Measurements from ENCODE around the gene EPB41L4B.

The EPB41L4B gene

DNA sequence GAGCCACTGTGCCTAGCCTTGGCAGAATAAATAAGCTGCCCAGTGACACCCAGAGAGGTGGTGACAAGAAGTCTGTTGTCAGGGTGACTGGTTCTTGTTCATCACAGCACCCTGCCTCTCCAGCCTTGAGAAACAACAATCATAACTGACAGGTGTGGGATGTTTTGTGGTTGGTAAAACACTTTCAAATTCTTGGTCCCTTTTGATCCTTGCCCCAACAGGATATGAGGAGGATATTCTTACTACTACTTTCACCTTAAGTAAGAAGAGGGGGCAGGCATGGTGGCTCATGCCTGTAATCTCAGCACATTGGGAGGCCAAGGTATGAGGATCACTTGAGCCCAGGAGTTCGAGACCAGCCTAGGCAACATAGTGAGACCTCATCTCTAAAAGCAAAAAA is 139.6 kb downstream of the EPB41L4B start:
- Histone ChIP-seq H3K27ac (ENCODE audit: low read depth, low read length, severe bottlenecking) (no peak overlapping the region), H3K4me3 (ENCODE audit: extremely low read depth, insufficient read depth, low read length, poor library complexity, severe bottlenecking) (no peak overlapping the region), H3K9me3 (ENCODE audit: control insufficient read depth, low read length) (no peaks in the 10 kb centered on the region), H3K4me1 (ENCODE audit: control insufficient read depth, insufficient read depth, low read length, poor library complexity, severe bottlenecking) (no peaks in the 10 kb centered on the region), H3K36me3 (ENCODE audit: control insufficient read depth, insufficient read depth, low read length) (no peaks in the 10 kb centered on the region)
- WGBS, 2 experiments (ENCODE audit: insufficient coverage in 2 of 2), result no CpG with 5 or more reads among the region's 1 CpG

DNA sequence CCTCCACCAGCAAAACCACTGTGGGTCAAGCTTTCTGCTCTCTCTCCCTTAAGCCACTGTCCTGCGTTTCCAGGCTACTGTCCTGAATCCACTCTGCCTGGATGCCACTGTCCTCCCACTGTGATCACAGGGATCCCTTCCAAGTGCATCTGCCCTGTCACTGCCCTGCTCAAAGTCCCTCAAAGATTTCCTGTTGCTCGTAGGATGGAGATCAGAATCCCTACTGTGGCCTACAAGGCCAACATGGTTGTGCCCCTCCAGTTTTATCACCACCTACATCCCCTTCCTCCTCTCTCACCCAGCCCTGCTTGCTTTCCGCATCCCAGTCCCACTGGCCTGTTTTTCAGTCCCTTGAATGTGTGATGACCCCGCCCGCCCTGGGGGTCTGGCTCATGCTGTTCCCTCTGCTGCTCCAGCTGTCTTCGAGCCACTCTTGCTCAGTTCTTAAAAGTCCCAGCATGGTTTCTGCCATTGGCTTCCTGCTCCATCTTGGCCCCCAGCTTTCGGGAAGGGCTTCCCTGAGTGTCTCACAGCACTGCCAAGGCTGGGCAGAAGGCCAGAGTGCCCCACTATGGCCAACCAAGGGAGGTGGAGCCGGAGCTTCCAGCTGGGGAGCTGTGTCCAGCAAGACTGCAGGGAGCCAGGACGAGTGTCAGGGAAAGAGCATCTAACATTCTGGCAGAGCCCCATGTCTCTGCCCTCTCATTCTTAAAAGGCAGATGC is 140.9 kb downstream of the EPB41L4B start:
- Histone ChIP-seq H3K4me1 (ENCODE audit: control insufficient read depth, insufficient read depth, low read length, poor library complexity, severe bottlenecking) (no peaks in the 10 kb centered on the region), H3K27ac (ENCODE audit: low read depth, low read length, severe bottlenecking) (no peak overlapping the region)
- 89 to 92% methylated on average over 8 to 9 of the region's 9 CpGs for WGBS, 2 experiments (ENCODE audit: insufficient coverage in 2 of 2)

DNA sequence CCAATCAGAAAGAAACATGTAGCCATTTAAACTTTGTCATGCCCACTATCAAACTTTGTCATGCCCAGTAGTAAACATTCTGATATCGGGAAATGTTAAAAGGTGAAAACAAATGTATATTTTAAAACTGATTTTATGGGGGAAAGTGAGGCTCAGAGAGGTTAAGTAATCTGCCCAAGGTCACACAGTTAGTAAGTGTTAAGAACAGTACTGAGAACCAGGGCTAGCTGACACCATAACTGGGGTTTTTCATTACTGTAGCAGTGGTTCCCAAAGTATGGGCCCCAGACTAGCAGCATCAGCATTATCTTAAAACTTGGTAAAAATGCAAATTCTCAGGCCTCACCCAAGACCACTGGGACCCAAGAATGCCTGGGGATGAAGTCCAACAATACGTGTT is 143.9 kb downstream of the EPB41L4B start:
- H3K36me3 ChIP-seq (ENCODE audit: control insufficient read depth, insufficient read depth, low read length), result no peaks in the 10 kb centered on the region
- WGBS, 2 experiments (ENCODE audit: insufficient coverage in 2 of 2), result 83 to 100% methylated on average over 1 of the region's 2 CpGs
- H3K27ac ChIP-seq (ENCODE audit: low read depth, low read length, severe bottlenecking), result no peak overlapping the region
- no peak overlapping the region for H3K4me3 ChIP-seq (ENCODE audit: extremely low read depth, insufficient read depth, low read length, poor library complexity, severe bottlenecking)
- H3K9me3 ChIP-seq (ENCODE audit: control insufficient read depth, low read length), result no peaks in the 10 kb centered on the region
- H3K4me1 ChIP-seq (ENCODE audit: control insufficient read depth, insufficient read depth, low read length, poor library complexity, severe bottlenecking), result no peaks in the 10 kb centered on the region

More for the DNA sequence above, 140.9 kb downstream of the EPB41L4B start:
- H3K36me3 ChIP-seq (ENCODE audit: control insufficient read depth, insufficient read depth, low read length), result no peaks in the 10 kb centered on the region
- no peaks in the 10 kb centered on the region for H3K9me3 ChIP-seq (ENCODE audit: control insufficient read depth, low read length)
- no peak overlapping the region for H3K4me3 ChIP-seq (ENCODE audit: extremely low read depth, insufficient read depth, low read length, poor library complexity, severe bottlenecking)

DNA sequence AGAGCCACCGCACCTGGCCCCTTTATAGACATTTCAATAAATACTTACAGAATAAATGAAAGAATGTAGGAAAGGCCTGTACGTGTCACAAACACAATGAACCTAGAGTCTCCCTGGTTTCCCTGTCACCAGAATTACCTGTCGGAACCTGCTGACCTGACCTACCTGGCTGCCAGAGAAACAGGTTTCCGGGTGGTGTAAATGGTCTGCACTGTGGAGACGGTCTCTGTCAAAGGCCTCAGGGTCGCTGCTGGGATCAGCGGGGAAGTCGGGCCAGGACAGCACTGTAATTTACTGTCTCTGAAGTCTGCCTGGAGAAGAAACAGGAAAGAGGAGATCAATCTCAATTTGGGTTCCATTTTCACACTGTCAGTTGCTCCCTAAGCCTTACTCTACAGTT is 144.5 kb downstream of the EPB41L4B start:
- 87 to 92% methylated on average over 6 of the region's 8 CpGs for WGBS, 2 experiments (ENCODE audit: insufficient coverage in 2 of 2)
- Histone ChIP-seq H3K4me1 (ENCODE audit: control insufficient read depth, insufficient read depth, low read length, poor library complexity, severe bottlenecking) (no peaks in the 10 kb centered on the region), H3K36me3 (ENCODE audit: control insufficient read depth, insufficient read depth, low read length) (no peaks in the 10 kb centered on the region), H3K9me3 (ENCODE audit: control insufficient read depth, low read length) (no peaks in the 10 kb centered on the region), H3K4me3 (ENCODE audit: extremely low read depth, insufficient read depth, low read length, poor library complexity, severe bottlenecking) (no peak overlapping the region), H3K27ac (ENCODE audit: low read depth, low read length, severe bottlenecking) (no peak overlapping the region)

DNA sequence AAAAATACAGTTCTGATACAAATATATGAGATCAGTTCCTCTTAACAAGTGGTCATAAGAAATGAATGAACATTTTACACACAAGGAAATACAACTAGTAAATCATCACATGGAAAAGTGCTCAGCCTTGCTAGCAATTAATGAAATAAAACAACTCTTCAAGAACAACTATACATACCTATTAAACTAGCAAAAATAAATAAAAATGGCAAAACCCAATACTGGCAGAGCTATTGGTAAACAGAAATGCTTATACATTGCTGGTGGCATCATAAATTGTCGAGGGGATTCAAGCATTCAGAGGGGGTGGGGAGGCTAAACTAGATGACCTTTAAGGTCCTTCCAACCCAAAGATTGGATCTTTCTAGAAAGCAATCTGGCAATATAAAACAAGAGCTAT is 147.9 kb downstream of the EPB41L4B start:
- H3K4me1 ChIP-seq (ENCODE audit: control insufficient read depth, insufficient read depth, low read length, poor library complexity, severe bottlenecking), result no peaks in the 10 kb centered on the region
- H3K36me3 ChIP-seq (ENCODE audit: control insufficient read depth, insufficient read depth, low read length), result no peaks in the 10 kb centered on the region
- H3K27ac ChIP-seq (ENCODE audit: low read depth, low read length, severe bottlenecking), result no peak overlapping the region
- no peaks in the 10 kb centered on the region for H3K9me3 ChIP-seq (ENCODE audit: control insufficient read depth, low read length)
- H3K4me3 ChIP-seq (ENCODE audit: extremely low read depth, insufficient read depth, low read length, poor library complexity, severe bottlenecking), result no peak overlapping the region
- no CpG with 5 or more reads among the region's 1 CpG for WGBS, 2 experiments (ENCODE audit: insufficient coverage in 2 of 2)

DNA sequence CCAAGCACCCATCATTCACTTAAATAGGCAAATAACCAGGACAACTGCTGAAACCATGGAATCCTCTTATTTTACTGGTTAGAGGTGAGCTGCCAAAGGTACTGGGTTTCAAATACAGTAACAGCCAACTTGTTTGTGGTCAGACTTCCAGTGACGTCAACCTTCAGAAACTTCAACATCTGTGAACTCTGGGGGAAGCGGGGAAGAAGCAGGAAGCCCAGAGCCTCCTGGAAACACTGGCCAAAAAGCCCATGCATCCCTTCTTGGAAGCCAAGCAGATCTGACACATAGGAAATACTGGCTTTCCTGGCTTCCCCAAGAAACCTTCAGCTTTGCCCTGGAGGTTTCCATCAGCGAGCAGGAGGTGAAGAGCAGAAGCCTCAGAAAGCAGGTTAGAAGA is 148.9 kb downstream of the EPB41L4B start:
- Histone ChIP-seq H3K36me3 (ENCODE audit: control insufficient read depth, insufficient read depth, low read length) (no peaks in the 10 kb centered on the region), H3K4me3 (ENCODE audit: extremely low read depth, insufficient read depth, low read length, poor library complexity, severe bottlenecking) (no peak overlapping the region), H3K27ac (ENCODE audit: low read depth, low read length, severe bottlenecking) (no peak overlapping the region), H3K9me3 (ENCODE audit: control insufficient read depth, low read length) (no peaks in the 10 kb centered on the region), H3K4me1 (ENCODE audit: control insufficient read depth, insufficient read depth, low read length, poor library complexity, severe bottlenecking) (no peaks in the 10 kb centered on the region)
- 89 to 91% methylated on average over 3 of the region's 3 CpGs for WGBS, 2 experiments (ENCODE audit: insufficient coverage in 2 of 2)

DNA sequence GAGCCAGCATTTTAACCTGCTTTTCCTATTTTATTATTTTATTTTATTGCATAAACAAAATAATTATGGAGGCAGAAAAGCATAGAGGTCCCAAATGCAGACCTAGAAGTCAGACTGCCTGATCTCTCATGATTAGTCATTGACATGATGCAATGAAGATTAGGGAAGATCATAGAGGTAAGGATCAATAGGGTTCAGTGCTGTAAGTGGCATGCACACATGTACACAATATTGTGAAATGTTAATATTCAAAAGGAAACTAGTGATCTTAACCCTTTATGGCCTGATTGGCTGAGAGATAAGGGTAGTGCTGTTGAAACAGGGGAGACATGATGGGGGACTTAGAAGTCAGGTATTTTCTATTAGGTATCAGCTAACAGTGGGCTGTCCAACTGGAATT is 152.7 kb downstream of the EPB41L4B start:
- H3K36me3 ChIP-seq (ENCODE audit: control insufficient read depth, insufficient read depth, low read length), result no peaks in the 10 kb centered on the region

DNA sequence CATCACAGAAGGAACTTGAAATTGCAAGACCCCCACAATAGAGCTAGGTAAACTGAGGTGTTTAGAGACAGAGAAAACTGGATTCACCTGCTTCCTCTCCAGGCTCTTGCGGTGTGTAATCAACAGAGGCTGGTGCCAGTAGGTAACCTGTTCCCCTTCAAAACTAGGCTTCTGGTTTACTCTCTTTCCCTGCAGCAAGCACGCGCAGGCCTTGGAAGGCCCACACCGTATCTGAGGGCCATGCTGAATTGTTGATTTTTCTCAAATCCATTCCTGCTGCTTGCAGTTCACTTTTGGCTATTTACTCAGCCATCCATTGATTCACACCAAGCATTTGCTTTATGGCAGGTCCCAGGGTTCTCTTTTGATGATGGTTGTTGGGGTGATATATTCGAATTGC is 153.1 kb downstream of the EPB41L4B start:
- Histone ChIP-seq H3K27ac (ENCODE audit: low read depth, low read length, severe bottlenecking) (no peak overlapping the region), H3K4me1 (ENCODE audit: control insufficient read depth, insufficient read depth, low read length, poor library complexity, severe bottlenecking) (no peaks in the 10 kb centered on the region), H3K9me3 (ENCODE audit: control insufficient read depth, low read length) (no peaks in the 10 kb centered on the region), H3K36me3 (ENCODE audit: control insufficient read depth, insufficient read depth, low read length) (no peaks in the 10 kb centered on the region), H3K4me3 (ENCODE audit: extremely low read depth, insufficient read depth, low read length, poor library complexity, severe bottlenecking) (no peak overlapping the region)
- WGBS, 2 experiments (ENCODE audit: insufficient coverage in 2 of 2), result 82 to 94% methylated on average over 4 of the region's 5 CpGs

More for the DNA sequence above, 152.7 kb downstream of the EPB41L4B start:
- Histone ChIP-seq H3K27ac (ENCODE audit: low read depth, low read length, severe bottlenecking) (no peak overlapping the region), H3K4me1 (ENCODE audit: control insufficient read depth, insufficient read depth, low read length, poor library complexity, severe bottlenecking) (no peaks in the 10 kb centered on the region), H3K4me3 (ENCODE audit: extremely low read depth, insufficient read depth, low read length, poor library complexity, severe bottlenecking) (no peak overlapping the region), H3K9me3 (ENCODE audit: control insufficient read depth, low read length) (no peaks in the 10 kb centered on the region)

DNA sequence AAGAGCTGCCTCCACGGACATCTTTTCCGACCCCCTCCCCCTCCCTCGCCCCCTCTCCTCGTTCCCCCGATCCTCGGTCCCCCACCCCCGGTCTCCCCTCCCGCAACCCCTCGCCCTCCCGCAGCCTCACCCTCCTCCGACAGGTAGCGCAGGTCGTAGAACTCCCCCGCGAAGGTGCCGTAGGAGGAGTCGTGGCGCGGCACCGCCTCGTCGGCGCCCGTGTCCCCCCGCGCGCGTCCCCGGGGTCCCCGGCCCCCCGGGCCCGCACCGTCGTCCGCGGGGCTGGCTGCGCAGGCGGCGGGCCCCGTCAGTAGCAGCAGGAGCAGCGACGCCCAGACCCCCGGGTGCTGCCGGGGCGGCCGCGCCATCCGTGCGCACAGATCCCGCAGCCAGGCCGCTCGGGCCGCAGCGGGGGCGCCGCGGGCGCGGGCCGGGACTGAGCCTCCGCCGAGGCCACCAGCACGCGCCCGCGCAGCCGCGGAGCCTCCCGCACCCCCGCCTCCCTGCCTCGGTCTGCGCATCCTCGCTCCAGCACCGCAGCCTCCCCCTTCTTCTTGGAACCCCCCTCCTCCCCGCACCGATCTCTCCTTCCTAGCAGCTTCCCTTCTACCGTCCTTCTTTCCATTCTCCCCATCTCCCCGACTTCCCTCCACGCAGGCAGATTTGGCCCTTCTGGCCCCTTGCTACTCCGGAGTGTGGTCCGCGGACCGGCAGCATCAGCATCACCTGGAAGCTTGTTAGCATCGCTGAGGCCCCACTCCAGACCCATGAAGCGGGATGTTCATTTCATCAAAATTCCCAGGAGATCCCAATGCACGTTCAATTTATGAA is 153.9 kb downstream of the EPB41L4B start, which contains the start of gene FRRS1L:
FRRS1L (minus strand) TSS at position 479 of the 831 bp plus-strand sequence; CDS start at position 368, 111 bp downstream.
- WGBS, 2 experiments (ENCODE audit: insufficient coverage in 2 of 2), result 8 to 9% methylated on average over 35 to 50 of the region's 86 CpGs
- Histone ChIP-seq H3K4me3 (ENCODE audit: extremely low read depth, insufficient read depth, low read length, poor library complexity, severe bottlenecking) (peak within 1 kb of the TSS; percentile 29), H3K27ac (ENCODE audit: low read depth, low read length, severe bottlenecking) (no peak within 1 kb of the TSS), H3K9me3 (ENCODE audit: control insufficient read depth, low read length) (no peaks in the 10 kb centered on the region), H3K4me1 (ENCODE audit: control insufficient read depth, insufficient read depth, low read length, poor library complexity, severe bottlenecking) (no peaks in the 10 kb centered on the region), H3K36me3 (ENCODE audit: control insufficient read depth, insufficient read depth, low read length) (no peaks in the 10 kb centered on the region)

DNA sequence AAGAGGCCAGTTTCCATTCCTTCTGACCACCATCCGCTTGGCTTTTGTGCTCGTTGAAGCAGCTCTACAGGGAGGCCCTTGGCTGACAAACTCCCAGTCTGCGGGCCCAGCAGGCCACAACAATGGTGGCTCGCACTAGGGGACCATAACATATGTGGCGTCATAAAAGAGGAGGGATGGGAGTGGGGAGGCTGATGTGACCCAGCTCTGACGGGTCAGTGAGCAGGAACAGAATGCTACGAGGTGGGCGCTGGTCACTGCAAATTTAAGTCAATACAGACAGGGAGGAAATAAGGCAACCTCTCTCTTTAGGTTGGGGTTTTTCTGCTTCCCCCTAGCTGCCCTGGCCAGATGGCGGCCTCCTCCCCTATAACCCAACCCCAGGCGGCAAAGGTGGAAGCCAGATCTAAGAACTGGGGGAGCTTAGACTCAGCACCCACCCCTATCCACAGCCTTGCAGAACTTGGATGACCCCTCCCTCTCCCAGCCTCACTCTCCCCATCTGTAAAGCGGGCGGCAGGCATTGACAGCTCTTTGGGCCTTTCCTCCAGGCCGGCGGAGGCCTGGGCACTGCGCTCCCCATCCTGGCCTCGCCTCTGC is 154.6 kb downstream of the EPB41L4B start:
- Histone ChIP-seq H3K4me1 (ENCODE audit: control insufficient read depth, insufficient read depth, low read length, poor library complexity, severe bottlenecking) (no peaks in the 10 kb centered on the region), H3K36me3 (ENCODE audit: control insufficient read depth, insufficient read depth, low read length) (no peaks in the 10 kb centered on the region), H3K27ac (ENCODE audit: low read depth, low read length, severe bottlenecking) (no peak overlapping the region), H3K9me3 (ENCODE audit: control insufficient read depth, low read length) (no peaks in the 10 kb centered on the region), H3K4me3 (ENCODE audit: extremely low read depth, insufficient read depth, low read length, poor library complexity, severe bottlenecking) (peak overlapping the region; percentile 29)
- 48 to 76% methylated on average over 12 to 13 of the region's 16 CpGs for WGBS, 2 experiments (ENCODE audit: insufficient coverage in 2 of 2)
